AG04449 (cell line): Measurements from ENCODE around the gene S100A9.

Experiments used
- CTCF ChIA-PET: fragments of 350-600 bp; formaldehyde crosslinking; extraction: SDS; loops from one replicate; lab custom pipeline; 2021; ENCODE audit warnings: antibody characterized with exemption; lab: Yijun Ruan, JAX
- POLR2A ChIA-PET: fragments of 400-600, 350-600 bp; formaldehyde crosslinking; extraction: SDS; loops from one replicate; lab custom pipeline; 2020; ENCODE audit warnings: antibody characterized with exemption, inconsistent platforms; lab: Yijun Ruan, JAX
- DNase-seq: peaks from one replicate; pipeline ENCODE4 v3.0.0-alpha.2; 2010; ENCODE audit warnings: low read depth, low spot score
- H3K4me3 ChIP-seq: 2 replicates; pipeline ENCODE4 v1.5.1; 2011; ENCODE audit warnings: low read depth, mild to moderate bottlenecking, control low read depth, low read length
- TF ChIP-seq, protein P1 (sequence below): IDR thresholded peaks from one replicate; pipeline ENCODE4 v1.5.1; 2011; ENCODE audit warnings: mild to moderate bottlenecking, moderate library complexity, low read length, control low read depth, inconsistent platforms; ENCODE audit not compliant: insufficient read depth; ENCODE audit errors: missing control alignments

The S100A9 gene

DNA sequence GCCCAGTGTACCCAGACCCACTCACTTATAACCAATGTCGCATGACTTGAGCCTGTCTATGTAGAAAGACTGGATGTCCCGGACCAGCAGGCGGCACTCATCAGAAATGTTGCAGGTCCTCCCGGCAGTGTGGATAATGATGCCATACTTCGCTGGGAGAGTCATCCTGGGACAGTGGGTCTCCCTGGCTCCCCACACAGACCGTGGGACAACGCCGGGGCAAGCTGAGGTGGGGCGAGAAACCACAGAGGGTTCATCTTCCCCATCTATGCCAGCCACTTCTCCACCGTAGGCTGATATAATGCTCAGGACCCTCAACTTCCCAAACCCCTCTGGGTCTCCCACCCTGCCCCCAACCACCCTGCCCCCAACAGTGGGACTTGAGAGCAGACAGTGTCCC, 17.3 kb upstream of the S100A9 start:
- ChIA-PET POLR2A (no interaction called here), CTCF (no interaction called here)
- H3K4me3 ChIP-seq = no peak overlapping the region
- DNase-seq = no peak
- TF ChIP-seq, protein P1, sequence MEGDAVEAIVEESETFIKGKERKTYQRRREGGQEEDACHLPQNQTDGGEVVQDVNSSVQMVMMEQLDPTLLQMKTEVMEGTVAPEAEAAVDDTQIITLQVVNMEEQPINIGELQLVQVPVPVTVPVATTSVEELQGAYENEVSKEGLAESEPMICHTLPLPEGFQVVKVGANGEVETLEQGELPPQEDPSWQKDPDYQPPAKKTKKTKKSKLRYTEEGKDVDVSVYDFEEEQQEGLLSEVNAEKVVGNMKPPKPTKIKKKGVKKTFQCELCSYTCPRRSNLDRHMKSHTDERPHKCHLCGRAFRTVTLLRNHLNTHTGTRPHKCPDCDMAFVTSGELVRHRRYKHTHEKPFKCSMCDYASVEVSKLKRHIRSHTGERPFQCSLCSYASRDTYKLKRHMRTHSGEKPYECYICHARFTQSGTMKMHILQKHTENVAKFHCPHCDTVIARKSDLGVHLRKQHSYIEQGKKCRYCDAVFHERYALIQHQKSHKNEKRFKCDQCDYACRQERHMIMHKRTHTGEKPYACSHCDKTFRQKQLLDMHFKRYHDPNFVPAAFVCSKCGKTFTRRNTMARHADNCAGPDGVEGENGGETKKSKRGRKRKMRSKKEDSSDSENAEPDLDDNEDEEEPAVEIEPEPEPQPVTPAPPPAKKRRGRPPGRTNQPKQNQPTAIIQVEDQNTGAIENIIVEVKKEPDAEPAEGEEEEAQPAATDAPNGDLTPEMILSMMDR = no peak

DNA sequence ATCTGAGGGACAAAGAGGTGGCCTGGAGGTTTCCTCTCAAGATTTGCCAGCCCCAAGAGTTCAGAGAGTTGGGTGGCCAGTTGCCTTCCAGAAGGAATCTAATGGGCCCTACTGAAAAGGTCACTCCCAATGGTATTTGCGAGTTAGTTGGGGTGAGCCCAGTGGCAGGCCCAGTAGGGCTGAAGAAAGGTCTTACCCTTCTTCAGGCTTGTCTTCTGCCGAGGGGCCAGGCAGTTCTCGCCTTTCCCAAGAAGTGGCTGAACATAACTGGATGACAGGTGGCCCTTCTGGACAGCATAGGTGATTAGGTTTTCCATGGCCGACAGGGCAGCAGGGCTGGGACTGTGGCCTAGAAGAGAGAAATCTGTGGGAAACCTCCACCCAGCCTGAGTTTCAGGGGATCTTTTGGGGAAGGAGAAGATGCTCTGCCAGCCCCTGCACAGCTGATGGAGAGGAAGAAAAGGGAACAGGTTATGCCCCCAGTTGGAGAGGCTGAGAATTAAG, 16.2 kb upstream of the S100A9 start:
- H3K4me3 ChIP-seq = no peak overlapping the region
- TF ChIP-seq, protein P1 = no peak
- ChIA-PET POLR2A (no interaction called here), CTCF (no interaction called here)
- DNase-seq = no peak

DNA sequence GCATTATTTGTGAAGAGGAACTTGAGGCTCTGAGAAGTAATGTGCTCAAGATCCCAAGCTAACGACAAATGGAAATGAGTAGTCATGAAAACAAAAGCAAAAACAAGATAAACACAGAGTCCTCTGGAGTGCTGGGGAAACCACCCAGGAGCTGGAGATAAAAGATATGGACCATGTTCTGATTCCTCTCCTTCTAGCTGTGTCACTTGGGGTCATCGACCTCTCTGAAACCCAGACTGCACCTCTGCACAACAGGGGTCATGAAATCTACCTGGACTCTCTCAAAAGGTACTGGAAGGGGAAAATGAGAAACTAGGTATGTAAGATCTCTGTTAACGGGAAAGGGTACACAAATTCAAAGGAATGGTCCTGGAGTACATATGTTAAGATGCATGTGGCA, 15.5 kb upstream of the S100A9 start:
- H3K4me3 ChIP-seq = no peak overlapping the region
- TF ChIP-seq, protein P1 = no peak
- POLR2A ChIA-PET = no interaction called here
- CTCF ChIA-PET = interaction anchor here (2.7 kb wide), 1 partner anchor 10 kb away, joined by 16 read pairs; no protein-coding TSS in a partner anchor
- no peak for DNase-seq

DNA sequence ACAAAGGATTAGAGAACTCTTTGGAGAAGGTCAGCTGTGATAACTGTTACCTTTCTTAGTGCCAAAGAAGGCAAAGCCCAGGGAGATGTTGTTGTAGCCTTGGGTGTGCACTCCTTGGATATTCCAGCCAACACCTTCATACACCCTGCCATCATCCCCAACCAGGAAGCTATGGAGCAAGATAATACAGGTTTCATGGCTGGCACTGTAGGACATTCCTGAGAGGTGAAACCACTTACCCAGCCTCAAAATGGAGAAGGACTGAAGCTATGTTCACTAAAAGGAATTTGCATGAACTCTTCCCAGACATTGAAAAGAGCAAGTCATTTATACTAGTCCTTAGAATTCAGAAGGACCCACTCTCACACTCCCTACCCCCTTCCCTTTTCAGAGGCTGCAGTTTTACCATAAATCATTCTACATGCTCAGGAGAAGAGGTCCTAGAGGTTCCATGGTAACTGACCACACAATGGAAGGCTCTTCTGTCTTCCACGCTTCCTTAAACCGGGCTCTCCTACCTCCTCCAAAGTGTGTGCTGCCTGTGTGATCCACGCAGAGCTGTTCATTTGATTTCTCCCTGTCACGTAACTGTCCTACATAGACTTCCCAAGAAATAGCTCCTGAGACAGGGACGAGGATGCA, 14.5 kb upstream of the S100A9 start:
- ChIA-PET CTCF (interaction anchor here (1.3 to 2.7 kb wide), 3 partner anchors 9 to 153 kb away, joined by 3 to 16 read pairs (median 11); no protein-coding TSS in a partner anchor), POLR2A (no interaction called here)
- DNase-seq = no peak
- no peak overlapping the region for H3K4me3 ChIP-seq
- TF ChIP-seq, protein P1 = no peak

DNA sequence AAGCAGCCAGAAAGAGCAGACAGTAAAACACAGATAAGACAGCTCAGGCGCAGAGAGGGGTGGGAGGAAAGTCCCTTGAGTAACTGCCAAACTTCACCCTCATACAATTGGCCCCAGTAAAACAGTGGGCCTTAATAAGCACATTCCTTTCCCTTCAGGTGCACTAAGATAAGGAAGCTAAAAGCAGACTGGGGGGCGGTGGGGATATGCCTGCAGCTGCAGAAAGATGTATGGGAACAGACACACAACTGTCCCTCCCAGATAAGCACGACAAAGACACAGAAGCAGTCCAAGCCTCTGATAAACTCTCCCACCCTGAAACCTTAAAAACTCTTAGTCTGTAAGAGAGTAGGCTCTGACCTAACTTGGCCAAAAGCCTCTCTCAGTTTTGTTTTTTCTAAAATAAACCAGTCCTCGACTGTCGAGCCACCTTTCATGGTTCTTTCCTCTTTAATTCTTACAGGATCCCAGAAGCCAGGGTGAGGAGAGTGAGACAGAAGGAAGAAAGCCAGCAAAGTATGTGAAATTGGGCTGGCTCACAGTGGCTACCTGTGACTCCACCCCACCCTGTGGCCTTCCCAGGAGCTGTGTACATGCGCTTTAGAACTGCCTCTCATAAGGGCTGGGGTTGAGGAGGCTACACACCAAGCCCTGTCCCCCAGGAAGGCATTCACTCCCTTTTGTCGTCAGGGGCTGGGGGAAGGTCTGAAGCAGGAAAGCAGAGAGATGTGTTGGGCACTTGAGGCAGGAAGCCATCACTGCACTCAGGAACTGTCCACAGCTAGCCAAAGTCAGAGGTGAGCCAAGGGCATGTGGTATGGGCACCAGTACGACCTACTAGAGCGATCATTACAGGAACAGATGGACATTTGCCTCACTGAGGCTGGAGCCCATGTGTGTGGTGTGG, 13.6 kb upstream of the S100A9 start:
- CTCF ChIA-PET = interaction anchor here (1.2 to 2.7 kb wide), 4 partner anchors 8 to 152 kb away, joined by 3 to 16 read pairs (median 8); no protein-coding TSS in a partner anchor
- DNase-seq = no peak
- POLR2A ChIA-PET = no interaction called here
- TF ChIP-seq, protein P1 = no peak
- H3K4me3 ChIP-seq = no peak overlapping the region

DNA sequence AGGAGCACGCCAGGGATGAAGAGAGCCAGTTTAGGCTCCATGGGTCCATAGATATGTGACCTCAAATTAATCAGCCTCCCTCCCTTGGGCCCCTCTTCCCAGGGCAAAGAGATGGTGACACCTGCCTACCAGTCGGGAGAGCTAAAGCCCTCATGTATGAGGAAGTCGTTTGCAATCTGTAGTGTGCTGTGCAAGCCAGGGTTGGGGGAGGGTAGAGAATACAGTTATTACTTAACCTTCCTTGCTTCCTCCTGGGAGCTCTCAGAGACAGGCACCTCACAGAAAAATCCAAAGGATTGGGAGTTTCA, 13.0 kb upstream of the S100A9 start:
- TF ChIP-seq, protein P1 = no peak

More for the DNA sequence above, 13.0 kb upstream of the S100A9 start:
- no peak overlapping the region for H3K4me3 ChIP-seq
- DNase-seq = no peak
- ChIA-PET CTCF (interaction anchor here (1.2 to 2.7 kb wide), 4 partner anchors 8 to 151 kb away, joined by 3 to 16 read pairs (median 8); no protein-coding TSS in a partner anchor), POLR2A (no interaction called here)
